Mucosa of descending colon (tissue), 3 donors: Measurements from ENCODE around the gene DRGX. TPM values are rescaled to one million over a fixed set of nuclear protein-coding genes. Genes with fewer than 3 reads are reported as not detected.

Source experiments
- ATAC-seq: fragments of 200-7000 bp; cut with Tn5 transposase; one replicate; pipeline ENCODE4 v1.9.1; 2020; ENCODE audit warnings: mild to moderate bottlenecking, moderate library complexity
- DNase-seq, 3 donors: peaks; one replicate each; pipeline ENCODE4 v3.0.0-alpha.2; 2020
- H3K36me3 ChIP-seq: fragments of 200-600 bp; one replicate; pipeline ENCODE4 v1.8.0; 2021; ENCODE audit warnings: low read depth, mild to moderate bottlenecking
- H3K4me1 ChIP-seq: fragments of 200-600 bp; one replicate; pipeline ENCODE4 v1.8.0; 2021; ENCODE audit warnings: low read depth, mild to moderate bottlenecking
- H3K4me3 ChIP-seq: fragments of 200-600 bp; one replicate; pipeline ENCODE4 v1.8.0; 2021; ENCODE audit warnings: mild to moderate bottlenecking
- H3K9me3 ChIP-seq: fragments of 200-600 bp; one replicate; pipeline ENCODE4 v1.8.0; 2021; ENCODE audit warnings: mild to moderate bottlenecking
- intact Hi-C, 2 donors: fragments of 100-400 bp; cut with DNase I in 1 of 2; cut with micrococcal nuclease in 1 of 2; formaldehyde crosslinking; loops; one replicate each; pipeline versions ENCODE4 v1.11.0 to v1.11.1; 2022; cut with DNase I, micrococcal nuclease
- total RNA-seq, 3 donors: library from RNA; stranded (reverse); fragmentation: NEBNext Ultra II Directional in 2 of 3; extraction: Animal tissue kit (Norgen Biotek cat#: 25700) in 2 of 3; gene quantifications; one replicate each; pipeline versions ENCODE4 v1.2.1 to v1.2.4, GENCODE V29; 2021 to 2023
- TF ChIP-seq, protein P1 (sequence below): fragments of 200-600 bp; IDR thresholded peaks from one replicate; pipeline ENCODE4 v1.8.0; 2022; ENCODE audit warnings: antibody characterized with exemption, mild to moderate bottlenecking
- donor health status: DM: no; HTN: no; CAD: no; lungs with moderate emphysema.
- donor health status: DM: no; HTN: no; CAD: no.
- donor health status: DM: no; HTN: yes; CAD: no.

Gene DRGX
- total RNA-seq, 3 donors from 2014 or later, result 0.10 to 0.35 (median 0.22) TPM

GRCh38 chr10:49365675-49366415 is 30.0 kb downstream of the DRGX start:
- Histone ChIP-seq H3K36me3 (no peaks in the 10 kb centered on the region), H3K9me3 (no peaks in the 10 kb centered on the region), H3K4me3 (no peak overlapping the region), H3K4me1 (no peaks in the 10 kb centered on the region)
- TF ChIP-seq, protein P1, sequence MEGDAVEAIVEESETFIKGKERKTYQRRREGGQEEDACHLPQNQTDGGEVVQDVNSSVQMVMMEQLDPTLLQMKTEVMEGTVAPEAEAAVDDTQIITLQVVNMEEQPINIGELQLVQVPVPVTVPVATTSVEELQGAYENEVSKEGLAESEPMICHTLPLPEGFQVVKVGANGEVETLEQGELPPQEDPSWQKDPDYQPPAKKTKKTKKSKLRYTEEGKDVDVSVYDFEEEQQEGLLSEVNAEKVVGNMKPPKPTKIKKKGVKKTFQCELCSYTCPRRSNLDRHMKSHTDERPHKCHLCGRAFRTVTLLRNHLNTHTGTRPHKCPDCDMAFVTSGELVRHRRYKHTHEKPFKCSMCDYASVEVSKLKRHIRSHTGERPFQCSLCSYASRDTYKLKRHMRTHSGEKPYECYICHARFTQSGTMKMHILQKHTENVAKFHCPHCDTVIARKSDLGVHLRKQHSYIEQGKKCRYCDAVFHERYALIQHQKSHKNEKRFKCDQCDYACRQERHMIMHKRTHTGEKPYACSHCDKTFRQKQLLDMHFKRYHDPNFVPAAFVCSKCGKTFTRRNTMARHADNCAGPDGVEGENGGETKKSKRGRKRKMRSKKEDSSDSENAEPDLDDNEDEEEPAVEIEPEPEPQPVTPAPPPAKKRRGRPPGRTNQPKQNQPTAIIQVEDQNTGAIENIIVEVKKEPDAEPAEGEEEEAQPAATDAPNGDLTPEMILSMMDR, result no peak
- intact Hi-C loops, result no loop called here
- DNase-seq (no peak), ATAC-seq (no peak)

DNA sequence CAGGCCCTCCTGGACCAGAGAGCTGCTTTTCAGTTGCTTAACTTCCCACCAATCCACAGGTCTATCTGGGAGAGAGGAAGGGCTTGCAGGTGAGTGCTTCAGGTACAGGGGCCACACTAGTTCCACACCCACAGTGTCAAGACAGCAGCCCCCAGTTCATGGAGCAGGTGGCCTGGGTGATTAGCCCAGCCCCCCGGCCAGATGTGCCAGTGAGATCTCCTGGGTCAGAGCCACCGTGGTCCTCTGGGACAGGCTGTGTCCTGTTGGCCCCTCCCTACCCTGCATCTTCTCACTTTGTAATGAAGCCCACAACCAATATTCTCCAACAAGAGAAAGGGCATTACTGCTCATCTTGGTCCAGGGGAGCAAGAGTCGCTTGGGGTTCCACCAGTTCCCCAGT is 30.6 kb downstream of the DRGX start:
- Histone ChIP-seq H3K36me3 (no peaks in the 10 kb centered on the region), H3K9me3 (no peaks in the 10 kb centered on the region), H3K4me1 (no peaks in the 10 kb centered on the region), H3K4me3 (no peak overlapping the region)
- intact Hi-C loops, result no loop called here
- TF ChIP-seq, protein P1, result no peak
- ATAC-seq (no peak), DNase-seq (no peak)

- intact Hi-C loops, result no loop called here
- TF ChIP-seq, protein P1, result no peak
- Histone ChIP-seq H3K4me1 (no peaks in the 10 kb centered on the region), H3K36me3 (no peaks in the 10 kb centered on the region), H3K9me3 (no peaks in the 10 kb centered on the region), H3K4me3 (no peak overlapping the region)
- DNase-seq, result no peak
- ATAC-seq, result no peak
Measured at GRCh38 chr10:49364747-49365146, 31.1 kb downstream of the DRGX start.

- DNase-seq (no peak), ATAC-seq (no peak)
- H3K4me1 ChIP-seq, result no peaks in the 10 kb centered on the region
- intact Hi-C loops, result no loop called here
- TF ChIP-seq, protein P1, result no peak
- H3K36me3 ChIP-seq, result no peaks in the 10 kb centered on the region
- no peak overlapping the region for H3K4me3 ChIP-seq
- H3K9me3 ChIP-seq, result no peaks in the 10 kb centered on the region
Measured at GRCh38 chr10:49364051-49364450, 31.8 kb downstream of the DRGX start.

GRCh38 chr10:49363309-49364031 is 32.4 kb downstream of the DRGX start:
- TF ChIP-seq, protein P1, result no peak
- Histone ChIP-seq H3K4me1 (no peaks in the 10 kb centered on the region), H3K4me3 (no peak overlapping the region), H3K36me3 (no peaks in the 10 kb centered on the region), H3K9me3 (no peaks in the 10 kb centered on the region)
- ATAC-seq, result no peak
- DNase-seq, result no peak
- intact Hi-C loops, result no loop called here
